ENCODE results near the gene PLEKHA7.

- TF ChIP-seq CTCF (IDR thresholded peaks at IDR 0.05; ENCODE audit: insufficient read depth, low read length) (no peak), POLR2AphosphoS5 (IDR thresholded peaks at IDR 0.05; ENCODE audit: low read depth) (no peak), GABPA (IDR thresholded peaks at IDR 0.05; ENCODE audit: low read depth) (no peak)
- TF ChIP-seq, protein P1, sequence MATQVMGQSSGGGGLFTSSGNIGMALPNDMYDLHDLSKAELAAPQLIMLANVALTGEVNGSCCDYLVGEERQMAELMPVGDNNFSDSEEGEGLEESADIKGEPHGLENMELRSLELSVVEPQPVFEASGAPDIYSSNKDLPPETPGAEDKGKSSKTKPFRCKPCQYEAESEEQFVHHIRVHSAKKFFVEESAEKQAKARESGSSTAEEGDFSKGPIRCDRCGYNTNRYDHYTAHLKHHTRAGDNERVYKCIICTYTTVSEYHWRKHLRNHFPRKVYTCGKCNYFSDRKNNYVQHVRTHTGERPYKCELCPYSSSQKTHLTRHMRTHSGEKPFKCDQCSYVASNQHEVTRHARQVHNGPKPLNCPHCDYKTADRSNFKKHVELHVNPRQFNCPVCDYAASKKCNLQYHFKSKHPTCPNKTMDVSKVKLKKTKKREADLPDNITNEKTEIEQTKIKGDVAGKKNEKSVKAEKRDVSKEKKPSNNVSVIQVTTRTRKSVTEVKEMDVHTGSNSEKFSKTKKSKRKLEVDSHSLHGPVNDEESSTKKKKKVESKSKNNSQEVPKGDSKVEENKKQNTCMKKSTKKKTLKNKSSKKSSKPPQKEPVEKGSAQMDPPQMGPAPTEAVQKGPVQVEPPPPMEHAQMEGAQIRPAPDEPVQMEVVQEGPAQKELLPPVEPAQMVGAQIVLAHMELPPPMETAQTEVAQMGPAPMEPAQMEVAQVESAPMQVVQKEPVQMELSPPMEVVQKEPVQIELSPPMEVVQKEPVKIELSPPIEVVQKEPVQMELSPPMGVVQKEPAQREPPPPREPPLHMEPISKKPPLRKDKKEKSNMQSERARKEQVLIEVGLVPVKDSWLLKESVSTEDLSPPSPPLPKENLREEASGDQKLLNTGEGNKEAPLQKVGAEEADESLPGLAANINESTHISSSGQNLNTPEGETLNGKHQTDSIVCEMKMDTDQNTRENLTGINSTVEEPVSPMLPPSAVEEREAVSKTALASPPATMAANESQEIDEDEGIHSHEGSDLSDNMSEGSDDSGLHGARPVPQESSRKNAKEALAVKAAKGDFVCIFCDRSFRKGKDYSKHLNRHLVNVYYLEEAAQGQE (IDR thresholded peaks at IDR 0.05; ENCODE audit: insufficient replicate concordance, low read depth) = no peak
Measured at GRCh38 chr11:17019232-17019631, 5.0 kb upstream of the PLEKHA7 start.
